HepG2 (cell line): ENCODE data around the gene TACR3. TPM values are rescaled to one million over a fixed set of nuclear protein-coding genes. Genes with fewer than 3 reads are reported as not detected.

Source experiments
- ATAC-seq: fragments of 200-7000 bp; cut with Tn5 transposase; 3 replicates; pipeline ENCODE4 v1.9.1; 2020; ENCODE audit warnings: mild to moderate bottlenecking, moderate library complexity
- BruUV-seq: library from RNA; stranded (reverse); fragments of 400-500 nt; replicated peaks from 2 replicates; lab custom pipeline; 2021; lab: Mats Ljungman, UMichigan
- CTCF ChIA-PET: fragments of 300-600 bp; formaldehyde crosslinking; extraction: SDS; loops from one replicate; lab custom pipeline; 2021; ENCODE audit warnings: low total read pairs, inconsistent platforms, low intra/inter-chr PET ratio; lab: Yijun Ruan, JAX
- POLR2A ChIA-PET: fragments of 350-600 bp; sonication (Branson Sonifier 250); formaldehyde crosslinking; loops from one replicate; lab custom pipeline; 2020; ENCODE audit warnings: antibody characterized with exemption, inconsistent platforms; lab: Yijun Ruan, JAX
- DNase-seq: peaks from one replicate; pipeline ENCODE4 v3.0.0-alpha.2; 2015; ENCODE audit warnings: low spot score
- FAIRE-seq: peaks from 3 replicates; lab custom pipeline; 2011; peaks lifted over from hg19 to GRCh38; lab: Jason Lieb, UNC
- H2AFZ ChIP-seq: one replicate; pipeline ENCODE4 v1.6.1; 2011; ENCODE audit warnings: low read length, inconsistent platforms
- H3K27ac ChIP-seq: fragments of 300-600 bp; 3 replicates; pipeline ENCODE4 v1.8.0; 2011; ENCODE audit warnings: mixed run types, mild to moderate bottlenecking, mixed read lengths, low read length, inconsistent platforms; ENCODE audit not compliant: insufficient read depth; ENCODE audit errors: extremely low read length
- H3K27me3 ChIP-seq, 2 experiments: fragments of 200-600 bp in 1 of 2; 2 replicates in 1 of 2; 3 replicates in 1 of 2; pipeline versions ENCODE4 v1.6.0 to v1.8.0; 2011; ENCODE audit warnings: low read length in 2 of 2, mild to moderate bottlenecking in 2 of 2, moderate library complexity in 2 of 2, inconsistent platforms in 1 of 2; ENCODE audit not compliant: insufficient read depth in 2 of 2, control insufficient read depth in 1 of 2
- H3K36me3 ChIP-seq, 2 experiments: fragments of 200-600 bp in 1 of 2; replicated peaks in 1 of 2; 2 replicates in 1 of 2; 3 replicates in 1 of 2; pipeline versions ENCODE4 v1.5.1 to v1.8.0; 2011; ENCODE audit warnings: low read length in 2 of 2, inconsistent platforms in 1 of 2; ENCODE audit not compliant: insufficient read depth in 2 of 2, control insufficient read depth in 1 of 2
- H3K4me1 ChIP-seq: 2 replicates; pipeline ENCODE4 v1.5.1; 2012; ENCODE audit warnings: low read length, inconsistent platforms; ENCODE audit not compliant: insufficient read depth
- H3K4me2 ChIP-seq: 2 replicates; pipeline ENCODE4 v1.6.0; 2011; ENCODE audit warnings: low read depth, low read length, inconsistent platforms
- H3K4me3 ChIP-seq, 3 experiments: fragments of 200-600 bp in 1 of 3; sonication (generic), shearing (Covaris generic) in 1 of 3; replicated peaks in 1 of 3; 2 replicates each; pipeline ENCODE4 v1.5.1; 2011 to 2016; ENCODE audit warnings: low read length in 3 of 3, inconsistent platforms in 2 of 3, low read depth in 2 of 3, mild to moderate bottlenecking in 2 of 3, control low read depth in 1 of 3, mixed read lengths in 1 of 3; ENCODE audit not compliant: insufficient read depth in 1 of 3
- H3K79me2 ChIP-seq: one replicate; pipeline ENCODE4 v1.6.1; 2011; ENCODE audit warnings: low read length, inconsistent platforms; ENCODE audit not compliant: insufficient read depth
- H3K9ac ChIP-seq: 2 replicates; pipeline ENCODE4 v1.6.0; 2011; ENCODE audit warnings: mild to moderate bottlenecking, low read depth, low read length, inconsistent platforms; ENCODE audit not compliant: insufficient read depth
- H3K9me3 ChIP-seq: 2 replicates; pipeline ENCODE4 v1.5.1; 2012; ENCODE audit warnings: mild to moderate bottlenecking, low read length
- H4K20me1 ChIP-seq: 2 replicates; pipeline ENCODE4 v1.6.0; 2011; ENCODE audit warnings: inconsistent platforms, mild to moderate bottlenecking, low read length, moderate library complexity; ENCODE audit not compliant: insufficient read depth
- FLYWCH1 ChIP-seq: sonication (generic); formaldehyde crosslinking; IDR thresholded peaks from 2 replicates; pipeline ENCODE4 v1.8.1; 2023; ENCODE audit warnings: mild to moderate bottlenecking, missing genetic modification reagents
- ISL2 ChIP-seq: sonication (generic); formaldehyde crosslinking; IDR thresholded peaks from 2 replicates; pipeline ENCODE4 v1.5.0; 2020; ENCODE audit warnings: missing genetic modification reagents
- KDM2A ChIP-seq: sonication (generic); formaldehyde crosslinking; IDR thresholded peaks from 2 replicates; pipeline ENCODE4 v1.4.0; 2020; ENCODE audit warnings: low read depth, missing genetic modification reagents, borderline replicate concordance
- NKX3-1 ChIP-seq: sonication (generic); formaldehyde crosslinking; IDR thresholded peaks from 2 replicates; pipeline ENCODE4 v1.5.0; 2020; ENCODE audit warnings: missing genetic modification reagents
- PCBP1 ChIP-seq: fragments of 200-400 bp; formaldehyde crosslinking; IDR thresholded peaks from 2 replicates; pipeline ENCODE4 v1.6.1; 2017; ENCODE audit warnings: mild to moderate bottlenecking, low read depth, low read length, borderline replicate concordance
- RXRB ChIP-seq: IDR thresholded peaks from 2 replicates; pipeline ENCODE4 v1.6.1; 2016; ENCODE audit warnings: borderline replicate concordance, missing genetic modification reagents, missing compliant biosample characterization
- TCF7L2 ChIP-seq: IDR thresholded peaks from 2 replicates; pipeline ENCODE4 v1.6.1; 2011; ENCODE audit warnings: mild to moderate bottlenecking, low read depth, low read length, moderate library complexity
- ZC3H13 ChIP-seq: sonication (generic); formaldehyde crosslinking; IDR thresholded peaks from 2 replicates; pipeline ENCODE4 v1.8.1; 2023; ENCODE audit warnings: mild to moderate bottlenecking, missing genetic modification reagents, moderate library complexity
- ZNF121 ChIP-seq: sonication (generic); formaldehyde crosslinking; IDR thresholded peaks from 2 replicates; pipeline ENCODE4 v1.5.0; 2020; ENCODE audit warnings: mild to moderate bottlenecking, missing genetic modification reagents
- ZNF17 ChIP-seq: sonication (generic); formaldehyde crosslinking; IDR thresholded peaks from 2 replicates; pipeline ENCODE4 v1.5.0; 2020; ENCODE audit warnings: mild to moderate bottlenecking, missing genetic modification reagents
- ZNF460 ChIP-seq: sonication (generic); formaldehyde crosslinking; IDR thresholded peaks from 2 replicates; pipeline ENCODE4 v1.5.1; 2020; ENCODE audit warnings: missing genetic modification reagents, mild to moderate bottlenecking, borderline replicate concordance
- ZNF891 ChIP-seq: sonication (generic); formaldehyde crosslinking; IDR thresholded peaks from 2 replicates; pipeline ENCODE4 v1.5.0; 2020; ENCODE audit warnings: mild to moderate bottlenecking, missing genetic modification reagents
- WGBS: methylation state at CpG from one replicate; pipeline ENCODE4 v1.1.6; 2017; ENCODE audit warnings: low lambda C conversion rate; 5-methylcytosine and 5-hydroxymethylcytosine counted together
- in situ Hi-C: cut with HindIII; loops from 2 replicates; pipeline ENCODE4 v1.10.0; 2017; ENCODE audit warnings: low pct_unique_long_range_greater_than_20kb; ENCODE audit not compliant: extremely low pct_ligation_motif_present
- intact Hi-C: fragments of 100-400 bp; cut with micrococcal nuclease; formaldehyde crosslinking; loops from one replicate; pipeline ENCODE4 v1.10.0; 2022; ENCODE audit not compliant: unreplicated experiment
- polyA plus RNA-seq, 8 experiments: library from polyadenylated mRNA; depleted of rRNA in 3 of 8; stranded (reverse) in 7 of 8; unstranded in 1 of 8; fragments of >200 nt; fragmentation: Illumina TruSeq in 4 of 8; extraction: Trizol in 4 of 8; gene quantifications; 2 replicates each; pipeline versions ENCODE4 v1.2.1 to v1.2.3, GENCODE V29; 2011 to 2016; ENCODE audit warnings: low read depth in 4 of 8, missing spikeins in 1 of 8, mixed read lengths in 1 of 8; ENCODE audit not compliant: insufficient read depth in 1 of 8
- total RNA-seq, 5 experiments: library from RNA; depleted of rRNA; stranded (reverse); fragments of >200 nt; fragmentation: Illumina TruSeq; extraction: Trizol; gene quantifications; 2 replicates each; pipeline ENCODE4 v1.2.3, GENCODE V29; 2016; ENCODE audit warnings: low read depth in 1 of 5
- TF ChIP-seq, protein P1 (sequence below): sonication (generic); formaldehyde crosslinking; IDR thresholded peaks from 2 replicates; pipeline ENCODE4 v1.5.0; 2020; ENCODE audit warnings: missing genetic modification reagents, mild to moderate bottlenecking, borderline replicate concordance
- TF ChIP-seq, protein P2 (sequence below): sonication (generic); formaldehyde crosslinking; IDR thresholded peaks from 2 replicates; pipeline ENCODE4 v1.4.0; 2020; ENCODE audit warnings: missing genetic modification reagents
- TF ChIP-seq, protein P3 (sequence below): sonication (generic); IDR thresholded peaks from 2 replicates; pipeline ENCODE4 v1.6.1; 2016; ENCODE audit warnings: low read depth, borderline replicate concordance

Gene TACR3
- total and polyA plus RNA-seq, 2 of the 13 experiments (the other 11 are each of a cell fraction or from before 2014, with no cell fraction given), result not detected

DNA sequence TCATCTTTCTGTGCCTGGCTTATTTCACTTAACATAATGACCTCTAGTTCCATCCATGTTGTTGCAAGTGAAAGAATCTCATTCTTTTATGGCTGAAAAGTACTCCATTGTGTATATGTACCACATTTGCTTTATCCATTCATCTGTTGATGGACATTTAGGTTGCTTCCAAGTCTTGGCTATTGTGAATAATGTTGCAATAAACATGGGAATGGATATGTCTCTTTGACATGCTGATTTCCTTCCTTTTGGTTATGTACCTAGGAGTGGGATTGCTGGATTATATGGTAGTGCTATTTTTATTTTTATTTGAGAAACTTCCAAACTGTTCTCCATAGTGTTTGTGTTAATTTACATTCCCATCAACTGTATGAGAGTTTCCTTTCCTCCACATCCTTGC is 71.2 kb downstream of the TACR3 start:
- in situ Hi-C loops (no loop called here), intact Hi-C loops (no loop called here)
- ATAC-seq, result no peak
- no peak overlapping the region for H3K27ac ChIP-seq
- CTCF ChIA-PET, result no interaction called here
- H2AFZ ChIP-seq, result no peak overlapping the region
- TF ChIP-seq ZNF17 (CRISPR knock-in tag) (no peak), ISL2 (CRISPR knock-in tag) (no peak), KDM2A (CRISPR knock-in tag) (no peak), RXRB (CRISPR knock-in tag) (no peak), ZNF121 (no peak), ZNF460 (CRISPR knock-in tag) (no peak)
- TF ChIP-seq, protein P1, sequence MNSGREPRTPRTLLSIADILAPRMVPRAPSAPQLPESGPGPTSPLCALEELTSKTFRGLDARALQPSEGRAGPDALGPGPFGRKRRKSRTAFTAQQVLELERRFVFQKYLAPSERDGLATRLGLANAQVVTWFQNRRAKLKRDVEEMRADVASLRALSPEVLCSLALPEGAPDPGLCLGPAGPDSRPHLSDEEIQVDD (CRISPR knock-in tag), result no peak
- no peaks in the 10 kb centered on the region for H3K9me3 ChIP-seq
- H3K79me2 ChIP-seq, result no peaks in the 10 kb centered on the region
- no peaks in the 10 kb centered on the region for H3K36me3 ChIP-seq
- POLR2A ChIA-PET, result no interaction called here
- H3K4me1 ChIP-seq, result no peaks in the 10 kb centered on the region
- H3K27me3 ChIP-seq, result no peaks in the 10 kb centered on the region
- no peaks in the 10 kb centered on the region for H4K20me1 ChIP-seq
- no peak overlapping the region for H3K4me3 ChIP-seq
- H3K4me2 ChIP-seq, result no peak overlapping the region
- no peak overlapping the region for H3K9ac ChIP-seq
- no peak for FAIRE-seq
- no peak for DNase-seq
- no TSS peak for BruUV-seq

DNA sequence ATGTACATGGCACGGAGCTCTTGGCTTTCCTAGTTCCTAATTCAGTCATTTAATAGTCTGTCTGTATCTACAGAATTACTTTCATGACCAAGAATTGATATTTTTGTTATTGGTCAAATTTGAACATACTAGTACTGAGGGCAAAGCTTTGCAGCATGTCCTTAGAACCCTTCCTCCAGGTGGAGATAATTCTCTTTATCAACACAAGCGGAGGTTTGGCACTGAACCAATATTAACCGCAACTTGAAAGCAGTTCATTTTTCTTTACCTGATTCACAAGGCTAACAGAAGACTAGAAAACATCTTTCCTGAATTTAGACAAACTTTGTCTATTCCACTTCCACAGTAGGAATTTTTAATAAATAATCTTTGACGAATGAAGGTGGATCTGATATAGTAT is 73.8 kb downstream of the TACR3 start:
- ChIA-PET POLR2A (no interaction called here), CTCF (no interaction called here)
- Histone ChIP-seq H3K79me2 (no peaks in the 10 kb centered on the region), H3K4me2 (no peak overlapping the region), H3K9ac (no peak overlapping the region), H3K9me3 (0 out of 2 replicates have a peak, but pooled peaks cover 7% of the 10 kb centered on the region), H3K36me3 (no peaks in the 10 kb centered on the region), H4K20me1 (no peaks in the 10 kb centered on the region), H3K27me3 (no peaks in the 10 kb centered on the region), H3K27ac (no peak overlapping the region), H3K4me1 (no peaks in the 10 kb centered on the region), H2AFZ (no peak overlapping the region), H3K4me3 (no peak overlapping the region)
- intact Hi-C loops, result no loop called here
- ATAC-seq (no peak), FAIRE-seq (no peak), DNase-seq (no peak)
- BruUV-seq, result no TSS peak
- in situ Hi-C loops, result no loop called here
- WGBS, result 2% methylated on average over 4 of the region's 4 CpGs
- TF ChIP-seq ZNF891 (CRISPR knock-in tag) (no peak), KDM2A (CRISPR knock-in tag) (no peak), ZC3H13 (CRISPR knock-in tag) (no peak), TCF7L2 (no peak), NKX3-1 (no peak), FLYWCH1 (CRISPR knock-in tag) (no peak), PCBP1 (no peak)
- TF ChIP-seq, protein P2, sequence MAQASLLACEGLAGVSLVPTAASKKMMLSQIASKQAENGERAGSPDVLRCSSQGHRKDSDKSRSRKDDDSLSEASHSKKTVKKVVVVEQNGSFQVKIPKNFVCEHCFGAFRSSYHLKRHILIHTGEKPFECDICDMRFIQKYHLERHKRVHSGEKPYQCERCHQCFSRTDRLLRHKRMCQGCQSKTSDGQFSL (CRISPR knock-in tag), result no peak
- TF ChIP-seq, protein P3, sequence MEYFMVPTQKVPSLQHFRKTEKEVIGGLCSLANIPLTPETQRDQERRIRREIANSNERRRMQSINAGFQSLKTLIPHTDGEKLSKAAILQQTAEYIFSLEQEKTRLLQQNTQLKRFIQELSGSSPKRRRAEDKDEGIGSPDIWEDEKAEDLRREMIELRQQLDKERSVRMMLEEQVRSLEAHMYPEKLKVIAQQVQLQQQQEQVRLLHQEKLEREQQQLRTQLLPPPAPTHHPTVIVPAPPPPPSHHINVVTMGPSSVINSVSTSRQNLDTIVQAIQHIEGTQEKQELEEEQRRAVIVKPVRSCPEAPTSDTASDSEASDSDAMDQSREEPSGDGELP, result no peak
